Measurements from ENCODE around the gene KIF9.
"Not testable (repeated sequence)": the region's sequence is repeated elsewhere in the genome, so short reads cannot be mapped to it uniquely, and the experiment has no call there.

Gene KIF9

DNA sequence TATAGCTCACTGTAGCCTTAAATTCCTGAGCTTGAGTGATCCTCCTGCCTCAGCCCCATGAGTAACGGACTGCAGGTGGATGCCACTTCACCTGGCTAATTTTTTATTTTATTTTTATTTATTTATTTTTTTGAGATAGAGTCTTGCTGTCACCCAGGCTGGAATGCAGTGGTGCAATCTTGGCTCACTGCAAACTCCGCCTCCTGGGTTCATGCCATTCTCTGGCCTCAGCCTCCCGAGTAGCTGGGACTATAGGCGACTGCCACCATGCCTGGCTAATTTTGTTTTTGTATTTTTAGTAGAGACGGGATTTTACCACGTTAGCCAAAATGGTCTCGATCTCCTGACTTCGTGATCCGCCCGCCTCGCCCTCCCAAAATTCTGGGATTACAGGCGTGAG, 102.6 kb downstream of the KIF9 start:
- not testable (repeated sequence) for DNase-seq

Data from NCI-H82 (cell line).